Stimulated activated CD4-positive, alpha-beta T cell treated with anti-CD3 and anti-CD28 coated beads, Interleukin-1b, Interleukin-23, amount 100 ng/mL, for 1 hour (primary cell): Measurements from ENCODE around the gene AGFG2.
"Not testable (repeated sequence)": the region's sequence is repeated elsewhere in the genome, so short reads cannot be mapped to it uniquely, and the experiment has no call there.

Experiments used
- DNase-seq, 2 donors: peaks; one replicate each; pipeline ENCODE4 v3.0.0-alpha.2; 2020; ENCODE audit warnings: low read depth in 2 of 2

The AGFG2 gene, protein sequence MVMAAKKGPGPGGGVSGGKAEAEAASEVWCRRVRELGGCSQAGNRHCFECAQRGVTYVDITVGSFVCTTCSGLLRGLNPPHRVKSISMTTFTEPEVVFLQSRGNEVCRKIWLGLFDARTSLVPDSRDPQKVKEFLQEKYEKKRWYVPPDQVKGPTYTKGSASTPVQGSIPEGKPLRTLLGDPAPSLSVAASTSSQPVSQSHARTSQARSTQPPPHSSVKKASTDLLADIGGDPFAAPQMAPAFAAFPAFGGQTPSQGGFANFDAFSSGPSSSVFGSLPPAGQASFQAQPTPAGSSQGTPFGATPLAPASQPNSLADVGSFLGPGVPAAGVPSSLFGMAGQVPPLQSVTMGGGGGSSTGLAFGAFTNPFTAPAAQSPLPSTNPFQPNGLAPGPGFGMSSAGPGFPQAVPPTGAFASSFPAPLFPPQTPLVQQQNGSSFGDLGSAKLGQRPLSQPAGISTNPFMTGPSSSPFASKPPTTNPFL

DNA sequence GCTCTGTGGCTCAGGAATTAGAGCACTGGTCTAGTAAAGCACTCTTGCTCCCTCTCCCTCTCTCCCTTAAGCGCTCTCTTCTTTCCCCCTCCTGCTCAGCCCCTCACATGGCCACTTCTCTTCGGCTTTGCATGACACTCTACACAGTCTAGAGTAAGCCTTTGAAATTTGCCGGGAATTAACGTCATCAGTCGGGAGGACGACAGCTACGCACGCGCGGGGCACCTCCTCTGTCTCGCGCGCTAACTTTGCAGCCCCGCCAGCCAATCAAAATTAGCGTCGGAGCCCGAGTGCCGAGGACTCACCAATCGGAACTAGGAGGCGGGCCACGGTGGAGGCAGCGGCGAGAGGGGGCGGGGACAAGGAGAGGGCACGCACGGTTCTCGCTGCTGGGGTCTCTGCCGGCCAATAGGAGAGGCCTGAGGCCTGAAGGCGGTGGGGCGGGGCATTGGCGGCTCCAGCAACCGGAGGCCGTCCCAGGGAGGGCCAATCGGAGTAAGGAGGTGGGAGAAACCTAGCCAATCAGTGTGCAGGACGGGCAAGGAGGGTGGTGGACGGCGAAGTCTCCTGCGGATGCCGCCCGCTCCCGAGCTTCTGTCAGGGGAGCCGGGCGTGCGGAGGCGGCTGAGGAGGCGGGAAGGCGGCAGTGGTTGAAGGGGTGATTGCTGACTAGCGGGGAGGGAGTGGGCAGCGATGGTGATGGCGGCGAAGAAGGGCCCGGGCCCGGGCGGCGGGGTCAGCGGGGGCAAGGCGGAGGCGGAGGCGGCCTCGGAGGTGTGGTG, at the start of gene AGFG2:
AGFG2 (plus strand) TSS at position 550 of the 782 bp plus-strand sequence; CDS start at position 694, 144 bp downstream.
- peak; percentile 99 to 100 for DNase-seq

DNA sequence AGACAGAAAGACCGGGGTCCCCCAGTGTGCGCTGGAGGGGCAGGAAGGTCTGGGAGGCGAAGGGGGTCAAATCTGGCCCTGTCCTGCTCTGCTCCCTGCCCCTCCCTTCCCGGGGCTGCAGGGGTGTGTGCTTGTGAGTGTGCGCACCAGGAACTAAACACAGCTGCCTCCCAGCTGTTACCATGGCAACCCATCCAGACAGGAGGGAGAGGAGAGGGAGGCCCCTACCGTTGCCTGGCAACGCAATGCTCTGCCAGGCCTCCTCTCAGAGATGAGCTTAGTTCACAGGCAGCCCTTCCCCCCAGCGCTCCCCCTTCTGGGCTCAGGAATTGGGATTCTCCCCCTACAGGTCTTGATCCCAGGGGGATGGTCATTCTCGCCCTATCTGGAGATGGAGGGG, 49.2 kb upstream of the AGFG2 start:
- no peak for DNase-seq

DNA sequence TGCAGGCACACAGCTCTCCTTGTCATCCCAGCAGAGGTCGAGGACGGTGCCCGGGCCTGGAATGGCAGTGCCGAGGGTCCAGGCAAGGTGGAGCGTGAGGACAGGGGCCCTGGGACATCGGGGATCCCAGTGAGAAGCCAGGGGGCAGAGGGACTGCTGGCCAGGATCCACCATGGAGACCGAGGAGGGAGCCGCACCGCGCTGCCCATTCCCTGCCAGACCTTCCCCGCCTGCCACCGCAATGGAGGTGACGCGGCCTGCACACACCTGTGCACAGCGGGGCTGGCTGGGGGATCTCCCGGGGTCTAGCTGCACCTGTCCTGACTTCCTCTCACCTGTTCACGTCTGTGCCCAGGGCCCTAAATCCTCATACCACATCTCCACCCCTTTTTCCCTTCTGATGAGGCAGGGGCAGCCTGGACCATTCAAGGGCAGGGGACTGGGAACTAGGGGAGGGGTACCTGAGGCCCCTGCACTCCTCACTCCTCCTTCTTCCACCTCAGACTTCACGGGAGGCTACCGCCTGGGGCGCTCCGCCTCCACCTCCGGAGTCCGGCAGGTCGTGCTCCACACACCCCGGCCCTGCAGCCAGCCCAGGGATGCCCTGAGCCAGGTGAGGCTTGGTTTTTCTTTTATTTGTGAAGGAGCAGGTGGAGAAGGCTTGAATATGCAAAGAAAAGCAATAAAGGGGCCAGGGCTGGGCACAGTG, 48.4 kb upstream of the AGFG2 start:
- no peak for DNase-seq

DNA sequence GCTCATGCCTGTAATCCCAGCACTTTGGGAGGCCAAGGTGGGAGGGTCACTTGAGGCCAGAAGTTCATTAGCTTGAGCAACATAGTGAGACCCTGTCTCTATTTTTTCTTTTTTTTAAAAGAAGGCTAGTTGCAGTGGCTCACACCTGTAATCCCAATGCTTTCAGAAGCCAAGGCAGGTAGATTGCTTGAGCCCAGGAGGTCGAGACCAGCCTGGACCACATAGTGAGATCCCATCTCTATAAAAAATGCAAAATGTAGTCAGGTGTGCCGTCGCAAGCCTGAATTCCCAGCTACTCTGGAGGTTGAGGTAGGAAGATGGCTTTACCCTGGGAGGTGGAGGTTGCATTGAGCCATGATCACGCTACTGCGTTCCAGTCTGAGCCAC, 47.8 kb upstream of the AGFG2 start:
- no peak for DNase-seq

DNA sequence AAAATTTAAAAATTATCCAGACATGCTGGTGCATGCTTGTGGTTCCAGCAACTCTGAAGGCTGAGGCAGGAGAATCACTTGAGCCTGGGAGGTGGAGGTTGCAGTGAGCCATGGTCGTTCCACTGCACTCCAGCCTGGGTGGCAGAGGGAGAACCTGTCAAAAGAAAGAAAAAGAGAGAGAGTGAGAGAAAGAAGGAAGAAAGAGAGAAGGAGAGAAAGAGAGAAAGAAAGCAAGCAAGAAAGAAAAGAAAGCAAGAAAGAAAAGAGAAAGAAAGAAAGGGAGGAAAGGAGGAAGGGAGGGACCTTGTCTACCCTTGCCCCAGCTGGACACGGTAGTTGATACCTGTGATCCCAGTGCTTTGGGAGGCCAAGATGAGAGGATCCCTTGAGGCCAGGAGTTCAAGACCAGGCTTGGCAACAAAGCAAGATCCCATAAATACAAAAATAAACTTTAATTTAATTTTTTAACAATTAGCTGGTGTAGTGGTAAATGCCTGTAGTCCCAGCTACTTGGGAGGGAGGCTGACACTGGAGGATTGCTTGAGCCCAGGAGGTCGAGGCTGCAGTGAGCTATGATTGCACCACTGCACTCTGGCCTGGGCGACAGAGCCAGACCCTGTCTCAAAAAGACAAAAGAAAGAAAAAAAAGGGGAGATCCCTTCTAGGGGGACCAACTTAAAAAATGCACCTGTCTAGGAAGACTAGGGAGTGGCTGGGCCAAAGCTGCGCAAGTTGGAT, 46.1 kb upstream of the AGFG2 start:
- no peak for DNase-seq

DNA sequence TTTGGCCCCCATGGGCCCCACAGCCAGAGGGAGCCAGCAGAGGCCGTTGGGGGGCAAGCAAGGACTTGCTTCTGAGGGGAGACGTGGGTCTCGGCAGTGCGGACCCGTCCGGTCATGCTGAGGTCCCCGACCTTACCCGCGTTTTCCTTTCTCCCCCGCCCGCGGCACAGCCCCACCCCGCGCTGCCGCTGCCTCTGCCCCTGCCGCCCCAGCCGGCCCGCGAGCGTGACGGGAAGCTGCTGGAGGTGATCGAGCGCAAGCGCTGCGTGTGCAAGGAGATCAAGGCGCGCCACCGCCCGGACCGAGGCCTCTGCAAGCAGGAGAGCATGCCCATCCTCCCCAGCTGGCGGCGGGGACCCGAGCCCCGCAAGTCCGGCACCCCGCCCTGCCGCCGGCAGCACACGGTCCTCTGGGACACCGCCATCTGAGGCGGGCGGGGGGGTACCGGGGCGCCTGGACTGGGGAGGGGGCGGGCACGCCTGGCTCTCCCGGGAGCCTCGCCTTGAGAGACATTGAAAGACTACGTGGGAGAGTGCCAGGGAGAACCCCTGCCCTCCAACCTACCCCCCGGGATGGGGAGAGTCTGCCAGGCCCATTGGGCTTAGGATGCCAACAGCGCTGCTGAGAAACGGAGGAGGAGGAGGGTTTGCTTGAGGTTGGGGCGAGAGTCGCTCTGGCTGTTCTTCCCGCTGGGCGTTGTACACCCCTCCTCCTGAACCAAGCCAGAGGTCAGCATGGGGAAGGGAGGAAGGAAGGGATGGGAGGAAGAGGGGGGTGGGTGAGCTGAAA, 45.3 kb upstream of the AGFG2 start:
- DNase-seq = peak in 1 of 2 donors; percentile 33

DNA sequence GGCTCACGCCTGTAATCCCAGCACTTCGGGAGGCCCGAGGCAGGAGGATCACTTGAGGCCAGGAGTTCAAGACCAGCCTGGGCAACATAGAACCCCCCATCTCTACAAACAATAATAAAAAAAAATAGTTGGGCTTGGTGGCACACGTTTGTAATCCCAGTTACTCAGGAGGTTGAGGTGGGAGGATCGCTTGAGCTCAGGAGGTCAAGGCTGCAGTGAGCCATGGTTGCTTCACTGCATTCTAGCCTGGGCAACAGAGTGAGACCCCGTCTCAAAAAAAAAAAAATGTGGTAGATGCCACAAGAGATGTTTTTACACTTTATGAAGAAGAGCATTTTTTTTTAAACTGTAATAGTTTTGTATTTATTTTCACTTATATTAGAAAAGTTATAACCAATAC, 42.5 kb upstream of the AGFG2 start:
- no peak for DNase-seq

DNA sequence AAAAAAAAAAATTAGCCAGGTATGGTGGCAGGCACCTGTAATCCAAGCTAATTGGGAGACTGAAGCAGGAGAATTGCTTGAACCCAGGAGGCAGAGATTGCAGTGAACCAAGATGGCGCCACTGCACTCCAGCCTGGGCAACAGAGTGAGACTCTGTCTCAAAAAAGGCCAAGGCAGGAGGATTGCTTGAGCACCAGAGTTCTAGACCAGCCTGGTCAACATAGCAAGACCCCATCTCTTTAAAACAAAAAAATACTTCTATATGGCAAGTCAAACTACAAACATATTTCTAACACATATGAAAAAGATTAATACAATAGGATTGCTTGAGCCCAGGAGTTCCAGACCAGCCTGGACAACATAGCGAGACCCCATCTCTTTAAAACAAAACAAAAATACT, 38.3 kb upstream of the AGFG2 start:
- DNase-seq = not testable (repeated sequence)

DNA sequence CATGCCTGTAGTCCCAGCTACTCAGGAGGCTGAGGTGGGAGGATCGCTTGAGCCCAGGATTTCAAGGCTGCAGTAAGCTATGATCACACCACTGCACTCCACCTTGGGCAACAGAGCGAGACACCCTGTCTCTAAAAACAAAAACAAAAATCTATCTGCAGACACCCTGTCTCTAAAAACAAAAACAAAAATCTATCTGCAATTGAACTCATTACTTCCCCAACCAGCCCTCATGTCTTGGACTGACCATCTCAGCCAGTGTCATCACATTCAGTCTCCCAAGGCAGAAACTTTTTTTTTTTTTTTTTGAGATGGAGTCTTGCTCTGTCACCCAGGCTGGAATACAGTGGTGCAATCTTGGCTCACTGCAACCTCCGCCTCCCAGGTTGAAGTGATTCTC, 35.0 kb upstream of the AGFG2 start:
- not testable (repeated sequence) for DNase-seq

DNA sequence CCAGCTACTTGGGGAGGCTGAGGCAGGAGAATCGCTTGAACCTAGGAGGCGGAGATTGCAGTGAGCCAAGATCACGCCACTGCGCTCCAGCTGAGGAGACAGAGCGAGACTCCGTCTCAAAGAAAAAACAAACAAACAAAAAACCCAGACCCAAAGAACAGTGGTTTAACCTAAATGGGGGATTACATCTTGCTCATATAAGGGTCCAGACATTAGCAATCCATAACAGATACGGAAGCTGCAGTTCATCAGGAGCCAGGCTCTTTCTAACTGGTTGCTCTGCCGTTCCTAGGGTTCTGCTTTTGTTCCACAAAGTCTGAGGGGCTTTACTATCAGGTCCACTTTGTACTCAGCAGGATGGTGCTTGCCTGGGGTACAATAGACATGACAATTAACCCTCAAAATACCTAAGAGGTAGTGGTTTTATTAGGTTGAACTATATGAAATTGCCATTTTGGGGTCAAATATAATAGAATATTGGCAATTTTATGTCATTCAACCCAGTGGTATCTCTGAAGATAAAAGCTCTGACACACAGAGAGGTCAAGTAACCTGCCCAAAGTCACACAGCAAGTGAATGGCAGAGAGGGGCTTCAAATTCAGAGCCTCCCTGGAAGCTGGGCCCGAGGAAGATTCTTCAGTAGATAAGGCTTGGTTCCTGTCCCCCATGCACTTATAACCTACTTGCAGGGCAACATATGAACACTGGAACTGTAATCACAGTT, 34.0 kb upstream of the AGFG2 start:
- DNase-seq = no peak

DNA sequence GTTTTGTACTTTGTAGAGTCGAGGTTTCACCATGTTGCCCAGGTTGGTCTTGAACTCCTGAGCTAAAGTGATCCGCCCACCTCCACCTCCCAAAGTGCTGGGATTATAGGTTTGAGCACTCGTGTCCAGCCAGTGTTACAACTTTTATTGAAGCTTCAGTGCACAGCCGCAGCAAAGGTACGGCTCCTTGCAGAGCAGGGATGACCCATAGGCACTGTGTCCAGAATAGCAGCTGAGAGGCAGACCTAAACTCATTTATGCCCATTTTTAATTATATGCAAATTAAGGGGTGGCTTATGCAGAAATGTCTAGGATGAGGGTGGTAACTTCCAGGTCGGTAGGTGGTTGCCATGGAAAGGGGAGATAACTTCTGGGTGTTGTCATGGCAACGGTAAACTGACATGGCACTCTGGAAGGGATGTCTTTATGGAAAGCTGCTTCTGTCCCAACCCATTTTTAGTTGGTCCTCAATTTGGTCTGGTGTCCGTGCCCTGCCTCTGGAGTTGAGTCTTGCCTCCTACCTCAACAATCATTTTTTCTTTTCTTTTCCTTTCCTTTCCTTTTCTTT, 32.6 kb upstream of the AGFG2 start:
- DNase-seq = no peak

DNA sequence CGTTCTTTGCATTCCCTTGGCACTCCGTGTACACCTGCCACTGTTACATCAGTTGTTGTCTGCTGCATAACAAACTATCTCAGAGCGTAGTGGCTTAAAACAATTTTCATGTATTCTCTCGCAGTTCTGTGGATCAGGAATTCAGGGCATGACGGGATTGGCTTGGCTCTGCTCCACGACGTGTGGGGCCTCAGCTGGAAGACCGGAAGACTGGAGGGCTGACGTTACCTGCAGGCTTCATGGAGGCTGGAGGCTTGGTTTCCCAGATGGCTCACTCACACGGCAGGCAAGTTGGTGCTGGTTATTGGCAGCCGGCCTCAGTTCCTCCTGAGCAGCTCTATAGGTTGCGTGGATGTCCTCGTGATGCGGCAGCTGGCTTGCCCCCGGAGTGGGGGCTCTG, 29.8 kb upstream of the AGFG2 start:
- no peak for DNase-seq

DNA sequence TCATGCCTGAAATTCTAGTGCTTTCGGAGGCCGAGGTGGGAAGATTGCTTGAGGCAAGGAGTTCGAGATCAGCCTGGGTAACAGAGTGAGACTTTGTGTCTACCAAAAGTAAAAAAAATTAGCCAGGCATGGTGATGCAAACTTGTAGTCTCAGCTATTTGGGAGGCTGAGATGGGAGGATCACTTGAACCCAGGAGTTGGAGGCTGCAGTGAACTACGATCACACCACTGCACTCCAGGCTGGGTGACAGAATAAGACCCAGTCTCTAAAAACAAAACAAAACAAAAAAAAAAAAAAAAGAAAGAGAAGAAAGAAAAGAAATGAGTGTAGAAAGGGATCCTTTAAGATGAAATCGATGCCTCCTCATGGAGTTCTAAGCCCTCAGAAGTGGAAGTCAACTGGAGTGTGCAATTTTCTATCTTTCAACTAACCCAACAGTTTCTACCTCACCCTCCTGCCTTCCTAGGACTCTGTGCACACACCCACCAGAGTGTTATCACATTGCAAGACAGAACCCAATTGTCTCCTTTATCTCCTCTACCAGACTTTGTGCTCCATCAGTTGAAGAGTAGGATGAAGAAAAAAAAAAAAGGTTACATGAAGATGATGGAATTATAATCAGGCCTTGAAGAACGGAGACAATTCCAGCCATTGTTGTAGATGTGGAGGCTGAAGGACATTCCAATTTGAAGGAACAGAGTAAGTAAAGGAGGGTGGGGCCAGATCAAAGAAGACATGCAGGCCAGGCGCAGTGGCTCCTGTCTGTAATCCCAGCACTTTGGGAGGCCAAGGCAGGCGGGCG, 28.4 kb upstream of the AGFG2 start:
- no peak for DNase-seq

DNA sequence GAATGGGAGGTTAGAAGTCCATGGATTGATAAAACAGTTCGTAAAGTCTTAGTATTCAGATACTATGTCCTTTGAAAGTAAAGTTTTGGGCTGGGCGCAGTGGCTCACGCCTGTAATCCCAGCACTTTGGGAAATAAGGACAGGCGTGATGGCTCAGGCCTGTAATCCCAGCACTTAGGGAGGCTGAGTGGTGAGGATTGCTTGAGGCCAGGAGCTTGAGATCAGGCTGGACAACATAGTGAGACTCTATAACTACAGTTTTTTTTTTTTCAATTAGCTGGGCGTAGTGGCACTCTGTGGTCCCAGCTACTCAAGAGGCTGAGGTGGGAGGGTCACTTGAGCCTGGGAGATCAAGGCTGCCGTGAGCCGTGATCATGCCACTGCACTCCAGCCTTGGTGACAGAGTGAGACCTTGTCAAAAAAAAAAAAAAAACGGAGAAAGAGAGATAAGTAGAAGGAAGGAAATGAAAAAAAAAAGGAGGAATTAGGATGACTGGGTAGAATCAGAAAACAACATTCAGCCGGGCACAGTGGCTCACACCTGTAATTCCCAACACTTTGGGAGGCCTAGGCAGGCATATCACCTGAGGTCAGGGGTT, 25.7 kb upstream of the AGFG2 start:
- no peak for DNase-seq

DNA sequence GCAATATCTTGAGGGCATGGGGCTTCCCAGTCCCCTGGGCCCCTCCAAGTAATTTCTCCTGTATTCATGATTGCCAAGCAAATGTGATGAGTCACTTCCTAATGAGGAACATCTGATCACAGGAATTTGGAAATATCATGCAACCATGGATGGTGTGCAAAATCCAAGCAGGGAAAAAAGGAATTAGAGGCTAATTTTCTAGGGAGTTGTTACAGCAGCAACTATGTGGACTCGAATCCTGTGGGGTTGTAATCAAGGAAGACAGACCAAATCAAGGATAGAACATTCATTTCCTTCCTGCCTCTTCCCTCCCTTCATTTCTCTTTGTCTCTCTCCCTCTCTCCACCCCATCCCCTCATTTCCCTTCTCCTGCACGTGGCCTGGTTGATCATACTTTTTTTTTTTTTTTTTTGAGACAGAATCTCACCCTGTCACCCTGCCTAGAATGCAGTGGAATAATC, 23.9 kb upstream of the AGFG2 start:
- no peak for DNase-seq

DNA sequence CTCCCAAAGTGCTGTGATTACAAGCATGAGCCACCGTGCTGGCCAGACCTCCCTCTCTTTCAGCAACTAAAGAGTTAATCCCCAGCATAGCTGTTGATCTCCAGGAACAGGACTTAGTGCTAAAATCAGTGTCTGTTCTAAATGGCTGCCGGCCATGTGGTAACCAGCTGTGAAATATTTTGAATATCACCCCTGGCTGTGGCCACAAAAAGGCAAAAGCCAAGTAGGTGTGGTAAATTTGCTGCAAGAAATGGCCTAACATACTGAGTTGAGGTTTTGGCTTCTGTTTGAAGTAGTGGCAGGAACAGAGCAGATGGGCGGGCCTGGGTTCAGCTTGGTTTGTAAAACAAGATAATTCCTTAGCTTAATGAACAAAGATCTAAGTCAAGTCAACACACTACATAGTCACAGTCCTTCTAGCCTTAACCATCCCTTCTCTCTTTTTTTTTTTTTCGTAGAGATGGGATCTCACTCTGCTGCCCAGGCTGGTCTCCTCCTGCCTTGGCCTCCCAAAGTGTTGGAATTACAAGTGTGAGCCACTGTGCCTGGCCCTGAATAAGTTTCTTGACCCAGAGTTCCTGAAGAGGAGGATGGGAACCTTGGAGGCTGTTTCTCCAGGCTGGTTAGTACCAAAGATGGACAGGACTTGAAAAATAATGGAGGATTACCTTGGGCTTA, 22.7 kb upstream of the AGFG2 start:
- no peak for DNase-seq

DNA sequence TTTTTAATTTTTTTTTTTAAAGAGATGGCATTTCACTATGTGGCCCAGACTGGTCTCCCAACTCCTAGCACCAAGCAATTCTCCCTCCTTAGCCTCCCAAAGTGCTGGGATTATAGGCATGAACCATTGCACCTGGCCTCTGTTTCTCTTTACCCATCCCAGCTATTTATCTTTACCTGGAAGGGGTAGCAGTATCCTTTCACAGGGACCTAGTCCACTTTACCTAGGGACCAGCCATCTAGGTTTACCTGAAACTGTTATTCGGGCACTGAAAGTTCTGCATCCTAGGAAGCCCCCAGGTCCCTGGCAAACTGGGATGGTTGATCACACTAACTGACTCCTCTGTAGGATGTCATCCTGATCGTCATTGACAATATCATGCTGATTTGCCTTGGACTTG, 21.7 kb upstream of the AGFG2 start:
- DNase-seq = no peak

DNA sequence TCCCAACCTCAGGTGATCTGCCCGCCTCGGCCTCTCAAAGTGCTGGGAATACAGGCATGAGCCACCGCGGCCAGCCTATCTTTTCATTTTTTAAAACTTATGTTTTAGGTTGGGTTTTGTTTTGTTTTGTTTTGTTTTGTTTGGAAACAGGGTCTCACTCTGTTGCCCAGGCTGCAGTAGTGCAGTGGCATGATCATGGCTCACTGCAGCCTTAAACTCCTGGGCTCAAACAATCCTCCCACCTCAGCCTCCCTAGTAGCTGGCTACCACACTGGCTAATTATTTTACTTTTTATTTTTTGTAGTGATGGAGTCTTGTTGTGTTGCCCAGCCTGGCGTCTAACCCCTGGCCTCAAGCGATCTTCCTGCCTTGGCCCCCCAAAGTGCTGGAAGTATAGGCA, 19.4 kb upstream of the AGFG2 start:
- no peak for DNase-seq
